Uterus (tissue), 2 donors: ENCODE measurements around the gene MACC1.

Experiments used
- POLR2A ChIP-seq, 2 donors: fragments of 450-650 bp; IDR thresholded peaks; one replicate each; pipeline ENCODE4 v1.6.1; 2016; ENCODE audit warnings: antibody characterized with exemption in 2 of 2, mild to moderate bottlenecking in 1 of 2, moderate library complexity in 1 of 2
- TF ChIP-seq, protein P1 (sequence below), 4 experiments: fragments of 200-600 bp in 2 of 4; fragments of 450-650 bp in 2 of 4; sonication (generic) in 2 of 4; IDR thresholded peaks; one replicate each; pipeline ENCODE4 v1.5.1; 2016 to 2019; ENCODE audit warnings: antibody characterized with exemption in 4 of 4, mild to moderate bottlenecking in 2 of 4, moderate library complexity in 1 of 4

- TF ChIP-seq, protein P1, sequence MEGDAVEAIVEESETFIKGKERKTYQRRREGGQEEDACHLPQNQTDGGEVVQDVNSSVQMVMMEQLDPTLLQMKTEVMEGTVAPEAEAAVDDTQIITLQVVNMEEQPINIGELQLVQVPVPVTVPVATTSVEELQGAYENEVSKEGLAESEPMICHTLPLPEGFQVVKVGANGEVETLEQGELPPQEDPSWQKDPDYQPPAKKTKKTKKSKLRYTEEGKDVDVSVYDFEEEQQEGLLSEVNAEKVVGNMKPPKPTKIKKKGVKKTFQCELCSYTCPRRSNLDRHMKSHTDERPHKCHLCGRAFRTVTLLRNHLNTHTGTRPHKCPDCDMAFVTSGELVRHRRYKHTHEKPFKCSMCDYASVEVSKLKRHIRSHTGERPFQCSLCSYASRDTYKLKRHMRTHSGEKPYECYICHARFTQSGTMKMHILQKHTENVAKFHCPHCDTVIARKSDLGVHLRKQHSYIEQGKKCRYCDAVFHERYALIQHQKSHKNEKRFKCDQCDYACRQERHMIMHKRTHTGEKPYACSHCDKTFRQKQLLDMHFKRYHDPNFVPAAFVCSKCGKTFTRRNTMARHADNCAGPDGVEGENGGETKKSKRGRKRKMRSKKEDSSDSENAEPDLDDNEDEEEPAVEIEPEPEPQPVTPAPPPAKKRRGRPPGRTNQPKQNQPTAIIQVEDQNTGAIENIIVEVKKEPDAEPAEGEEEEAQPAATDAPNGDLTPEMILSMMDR (IDR thresholded peaks at IDR 0.05), result no peak
- no peak for TF ChIP-seq POLR2A (IDR thresholded peaks at IDR 0.05)
Measured at GRCh38 chr7:20241194-20241910, 24.2 kb upstream of the MACC1 start.
